ENCODE measurements around the gene CD151.

Gene CD151

GRCh38 chr11:788953-789940, 43.5 kb upstream of the CD151 start:
- ChIA-PET POLR2A (no interaction called here), CTCF (no interaction called here)
- Histone ChIP-seq H3K27me3 (replicated peaks in 2 of 5; ENCODE audit: control insufficient read depth in 4 of 5, insufficient read depth in 5 of 5, low read length in 4 of 5) (peaks cover 0 to 30% (median 9%) of the 10 kb centered on the region in 5 experiments), H3K4me3 (ENCODE audit: control insufficient read depth in 1 of 7, extremely low read depth in 1 of 7, insufficient read depth in 4 of 7, low read depth in 2 of 7, low read length in 6 of 7) (no peak overlapping the region), H3K9me3 (ENCODE audit: control extremely low read depth in 1 of 5, control insufficient read depth in 4 of 5, insufficient read depth in 2 of 5, low read depth in 1 of 5, low read length in 4 of 5) (no peaks in the 10 kb centered on the region), H3K4me1 (ENCODE audit: control extremely low read depth in 1 of 4, control insufficient read depth in 4 of 4, insufficient read depth in 4 of 4, low read length in 3 of 4) (peaks cover 0 to 10% (median 7%) of the 10 kb centered on the region in 4 experiments), H3K36me3 (ENCODE audit: control insufficient read depth in 4 of 4, insufficient read depth in 4 of 4, low read length in 3 of 4) (peaks cover 4 to 28% (median 17%) of the 10 kb centered on the region in 4 experiments), H3K27ac (ENCODE audit: insufficient read depth in 1 of 2, low read depth in 1 of 2, low read length in 2 of 2, poor library complexity in 1 of 2, severe bottlenecking in 2 of 2) (no peak overlapping the region)
- 59% methylated on average over 24 of the region's 31 CpGs for WGBS (ENCODE audit: insufficient coverage)
- DNase-seq: no peak

- H3K36me3 ChIP-seq (ENCODE audit: control insufficient read depth in 4 of 4, insufficient read depth in 4 of 4, low read length in 3 of 4): peaks cover 4 to 34% (median 20%) of the 10 kb centered on the region in 4 experiments
- peaks cover 0 to 10% (median 7%) of the 10 kb centered on the region in 4 experiments for H3K4me1 ChIP-seq (ENCODE audit: control extremely low read depth in 1 of 4, control insufficient read depth in 4 of 4, insufficient read depth in 4 of 4, low read length in 3 of 4)
- ChIA-PET CTCF (no interaction called here), POLR2A (no interaction called here)
- H3K27me3 ChIP-seq (replicated peaks in 2 of 5; ENCODE audit: control insufficient read depth in 4 of 5, insufficient read depth in 5 of 5, low read length in 4 of 5): peaks cover 0 to 30% (median 9%) of the 10 kb centered on the region in 5 experiments
- DNase-seq: peak in 2 of 3 donors; percentile 25 to 26
- 8% methylated on average over 29 of the region's 44 CpGs for WGBS (ENCODE audit: insufficient coverage)
- H3K9me3 ChIP-seq (ENCODE audit: control extremely low read depth in 1 of 5, control insufficient read depth in 4 of 5, insufficient read depth in 2 of 5, low read depth in 1 of 5, low read length in 4 of 5): no peaks in the 10 kb centered on the region
- H3K27ac ChIP-seq (ENCODE audit: insufficient read depth in 1 of 2, low read depth in 1 of 2, low read length in 2 of 2, poor library complexity in 1 of 2, severe bottlenecking in 2 of 2): no peak within 1 kb of the TSS
- no peak within 1 kb of the TSS for H3K4me3 ChIP-seq (ENCODE audit: control insufficient read depth in 1 of 7, extremely low read depth in 1 of 7, insufficient read depth in 4 of 7, low read depth in 2 of 7, low read length in 6 of 7)
Measured at GRCh38 chr11:789943-790342, 42.8 kb upstream of the CD151 start, which contains the start of gene CEND1. TSS of gene CEND1 (minus strand) at chr11:790090. CDS start at chr11:788576, 1,514 bp downstream.

- H3K27me3 ChIP-seq (replicated peaks in 2 of 5; ENCODE audit: control insufficient read depth in 4 of 5, insufficient read depth in 5 of 5, low read length in 4 of 5): peaks cover 0 to 30% (median 9%) of the 10 kb centered on the region in 5 experiments
- CTCF ChIA-PET: interaction anchor here (1.0 kb wide), 1 partner anchor 32 kb away, joined by 6 read pairs; no protein-coding TSS in a partner anchor
- 88% methylated on average over 13 of the region's 18 CpGs for WGBS (ENCODE audit: insufficient coverage)
- peaks cover 4 to 34% (median 20%) of the 10 kb centered on the region in 4 experiments for H3K36me3 ChIP-seq (ENCODE audit: control insufficient read depth in 4 of 4, insufficient read depth in 4 of 4, low read length in 3 of 4)
- POLR2A ChIA-PET: no interaction called here
- H3K9me3 ChIP-seq (ENCODE audit: control extremely low read depth in 1 of 5, control insufficient read depth in 4 of 5, insufficient read depth in 2 of 5, low read depth in 1 of 5, low read length in 4 of 5): no peaks in the 10 kb centered on the region
- peaks cover 0 to 20% (median 15%) of the 10 kb centered on the region in 4 experiments for H3K4me1 ChIP-seq (ENCODE audit: control extremely low read depth in 1 of 4, control insufficient read depth in 4 of 4, insufficient read depth in 4 of 4, low read length in 3 of 4)
- no peak for DNase-seq
- no peak overlapping the region for H3K27ac ChIP-seq (ENCODE audit: insufficient read depth in 1 of 2, low read depth in 1 of 2, low read length in 2 of 2, poor library complexity in 1 of 2, severe bottlenecking in 2 of 2)
- H3K4me3 ChIP-seq (ENCODE audit: control insufficient read depth in 1 of 7, extremely low read depth in 1 of 7, insufficient read depth in 4 of 7, low read depth in 2 of 7, low read length in 6 of 7): no peak overlapping the region
Measured at GRCh38 chr11:790721-791564, 41.8 kb upstream of the CD151 start.

- Histone ChIP-seq H3K36me3 (ENCODE audit: control insufficient read depth in 4 of 4, insufficient read depth in 4 of 4, low read length in 3 of 4) (peaks cover 4 to 34% (median 20%) of the 10 kb centered on the region in 4 experiments), H3K4me3 (ENCODE audit: control insufficient read depth in 1 of 7, extremely low read depth in 1 of 7, insufficient read depth in 4 of 7, low read depth in 2 of 7, low read length in 6 of 7) (no peak overlapping the region), H3K27ac (ENCODE audit: insufficient read depth in 1 of 2, low read depth in 1 of 2, low read length in 2 of 2, poor library complexity in 1 of 2, severe bottlenecking in 2 of 2) (no peak overlapping the region), H3K27me3 (replicated peaks in 2 of 5; ENCODE audit: control insufficient read depth in 4 of 5, insufficient read depth in 5 of 5, low read length in 4 of 5) (peaks cover 0 to 30% (median 9%) of the 10 kb centered on the region in 5 experiments), H3K4me1 (ENCODE audit: control extremely low read depth in 1 of 4, control insufficient read depth in 4 of 4, insufficient read depth in 4 of 4, low read length in 3 of 4) (peaks cover 4 to 29% (median 24%) of the 10 kb centered on the region in 4 experiments), H3K9me3 (ENCODE audit: control extremely low read depth in 1 of 5, control insufficient read depth in 4 of 5, insufficient read depth in 2 of 5, low read depth in 1 of 5, low read length in 4 of 5) (no peaks in the 10 kb centered on the region)
- DNase-seq: no peak
- WGBS (ENCODE audit: insufficient coverage): 96% methylated on average over 27 of the region's 49 CpGs
- POLR2A ChIA-PET: no interaction called here
- CTCF ChIA-PET: no interaction called here
Measured at GRCh38 chr11:791658-792534, 40.9 kb upstream of the CD151 start.

- DNase-seq: no peak
- WGBS (ENCODE audit: insufficient coverage): 97% methylated on average over 10 of the region's 15 CpGs
- H3K9me3 ChIP-seq (ENCODE audit: control extremely low read depth in 1 of 5, control insufficient read depth in 4 of 5, insufficient read depth in 2 of 5, low read depth in 1 of 5, low read length in 4 of 5): no peaks in the 10 kb centered on the region
- H3K4me1 ChIP-seq (ENCODE audit: control extremely low read depth in 1 of 4, control insufficient read depth in 4 of 4, insufficient read depth in 4 of 4, low read length in 3 of 4): peaks cover 4 to 33% (median 29%) of the 10 kb centered on the region in 4 experiments
- peaks cover 4 to 34% (median 20%) of the 10 kb centered on the region in 4 experiments for H3K36me3 ChIP-seq (ENCODE audit: control insufficient read depth in 4 of 4, insufficient read depth in 4 of 4, low read length in 3 of 4)
- CTCF ChIA-PET: no interaction called here
- POLR2A ChIA-PET: no interaction called here
- peaks cover 0 to 30% (median 9%) of the 10 kb centered on the region in 5 experiments for H3K27me3 ChIP-seq (replicated peaks in 2 of 5; ENCODE audit: control insufficient read depth in 4 of 5, insufficient read depth in 5 of 5, low read length in 4 of 5)
- H3K4me3 ChIP-seq (ENCODE audit: control insufficient read depth in 1 of 7, extremely low read depth in 1 of 7, insufficient read depth in 4 of 7, low read depth in 2 of 7, low read length in 6 of 7): no peak overlapping the region
- H3K27ac ChIP-seq (ENCODE audit: insufficient read depth in 1 of 2, low read depth in 1 of 2, low read length in 2 of 2, poor library complexity in 1 of 2, severe bottlenecking in 2 of 2): no peak overlapping the region
Measured at GRCh38 chr11:792535-792821, 40.3 kb upstream of the CD151 start.

GRCh38 chr11:792873-793272, 39.9 kb upstream of the CD151 start:
- CTCF ChIA-PET: interaction anchor here (0.7 kb wide), 1 partner anchor 65 kb away, joined by 3 read pairs; no protein-coding TSS in a partner anchor
- H3K9me3 ChIP-seq (ENCODE audit: control extremely low read depth in 1 of 5, control insufficient read depth in 4 of 5, insufficient read depth in 2 of 5, low read depth in 1 of 5, low read length in 4 of 5): no peaks in the 10 kb centered on the region
- POLR2A ChIA-PET: no interaction called here
- no peak overlapping the region for H3K27ac ChIP-seq (ENCODE audit: insufficient read depth in 1 of 2, low read depth in 1 of 2, low read length in 2 of 2, poor library complexity in 1 of 2, severe bottlenecking in 2 of 2)
- H3K4me3 ChIP-seq (ENCODE audit: control insufficient read depth in 1 of 7, extremely low read depth in 1 of 7, insufficient read depth in 4 of 7, low read depth in 2 of 7, low read length in 6 of 7): no peak overlapping the region
- H3K4me1 ChIP-seq (ENCODE audit: control extremely low read depth in 1 of 4, control insufficient read depth in 4 of 4, insufficient read depth in 4 of 4, low read length in 3 of 4): peaks cover 4 to 32% (median 27%) of the 10 kb centered on the region in 4 experiments
- no peak for DNase-seq
- H3K36me3 ChIP-seq (ENCODE audit: control insufficient read depth in 4 of 4, insufficient read depth in 4 of 4, low read length in 3 of 4): peaks cover 4 to 34% (median 20%) of the 10 kb centered on the region in 4 experiments
- 95% methylated on average over 10 of the region's 13 CpGs for WGBS (ENCODE audit: insufficient coverage)
- peaks cover 0 to 30% (median 9%) of the 10 kb centered on the region in 5 experiments for H3K27me3 ChIP-seq (replicated peaks in 2 of 5; ENCODE audit: control insufficient read depth in 4 of 5, insufficient read depth in 5 of 5, low read length in 4 of 5)
